HCT116 (cell line): ENCODE data around the gene TBC1D21. TPM values are rescaled to one million over a fixed set of nuclear protein-coding genes. Genes with fewer than 3 reads are reported as not detected.

Source experiments
- ATAC-seq: fragments of 200-7000 bp; cut with Tn5 transposase; 2 replicates; pipeline ENCODE4 v1.9.1; 2020; ENCODE audit warnings: mild to moderate bottlenecking, moderate library complexity
- BruUV-seq: library from RNA; stranded (reverse); fragments of 400-500 nt; replicated peaks from 2 replicates; lab custom pipeline; 2021; lab: Mats Ljungman, UMichigan
- CTCF ChIA-PET: fragments of 300-600 bp; sonication (Branson Sonifier 250); formaldehyde crosslinking; loops from one replicate; lab custom pipeline; 2021; ENCODE audit warnings: antibody characterized with exemption; lab: Charles Lee
- POLR2A ChIA-PET: fragments of 300-600, 350-600 bp; sonication (Branson Sonifier 250); formaldehyde crosslinking; loops from one replicate; lab custom pipeline; 2021; ENCODE audit warnings: antibody characterized with exemption; lab: Charles Lee
- RAD21 ChIA-PET, 2 experiments: fragments of 300-600 bp; sonication (Branson Sonifier 250); formaldehyde crosslinking; loops; one replicate each; lab custom pipeline; 2023; ENCODE audit warnings: low total read pairs in 2 of 2; ENCODE audit not compliant: uncharacterized antibody in 2 of 2, unreplicated experiment in 2 of 2, low non-redundant PET in 1 of 2; lab: Charles Lee
- DNase-seq: peaks from one replicate; pipeline ENCODE4 v3.0.0-alpha.2; 2010; ENCODE audit warnings: low read depth, low spot score
- H2AFZ ChIP-seq: fragments of 200-600 bp; shearing (Covaris generic), sonication (generic); 2 replicates; pipeline ENCODE4 v1.6.1; 2017; ENCODE audit warnings: low read depth, mixed run types, mixed read lengths, antibody characterized with exemption, low read length; ENCODE audit not compliant: poor library complexity, severe bottlenecking
- H3K27ac ChIP-seq: 2 replicates; pipeline ENCODE4 v1.5.1; 2012; ENCODE audit warnings: low read depth, low read length
- H3K27me3 ChIP-seq: fragments of 200-600 bp; sonication (generic); 2 replicates; pipeline ENCODE4 v1.6.1; 2016; ENCODE audit warnings: mixed run types, low read length, mixed read lengths; ENCODE audit not compliant: insufficient read depth
- H3K36me3 ChIP-seq, 2 experiments: fragments of 200-500 bp in 1 of 2; fragments of 200-600 bp in 1 of 2; sonication (Bioruptor generic) in 1 of 2; sonication (generic) in 1 of 2; 2 replicates each; pipeline versions ENCODE4 v1.5.1 to v1.6.1; 2014 to 2016; ENCODE audit warnings: low read length in 2 of 2, inconsistent platforms in 1 of 2, mixed read lengths in 1 of 2, mixed run types in 1 of 2; ENCODE audit not compliant: insufficient read depth in 2 of 2, control insufficient read depth in 1 of 2
- H3K4me1 ChIP-seq, 2 experiments: fragments of 200-600 bp in 1 of 2; sonication (generic) in 1 of 2; 2 replicates each; pipeline versions ENCODE4 v1.5.1 to v1.6.1; 2012 to 2017; ENCODE audit warnings: low read length in 2 of 2, inconsistent platforms in 1 of 2, mild to moderate bottlenecking in 1 of 2, mixed read lengths in 1 of 2, mixed run types in 1 of 2, moderate library complexity in 1 of 2; ENCODE audit not compliant: insufficient read depth in 2 of 2, control insufficient read depth in 1 of 2
- H3K4me2 ChIP-seq: fragments of 200-600 bp; sonication (generic); 2 replicates; pipeline ENCODE4 v1.6.1; 2017; ENCODE audit warnings: mixed run types, low read length, mixed read lengths
- H3K4me3 ChIP-seq, 2 experiments: fragments of 200-600 bp in 1 of 2; sonication (generic) in 1 of 2; replicated peaks in 1 of 2; 2 replicates each; pipeline ENCODE4 v1.5.1; 2011 to 2016; ENCODE audit warnings: low read length in 2 of 2, control low read depth in 1 of 2, low read depth in 1 of 2, mild to moderate bottlenecking in 1 of 2, mixed read lengths in 1 of 2, mixed run types in 1 of 2
- H3K79me2 ChIP-seq: fragments of 200-600 bp; sonication (generic); 2 replicates; pipeline ENCODE4 v1.6.1; 2017; ENCODE audit warnings: mild to moderate bottlenecking, mixed run types, low read length, moderate library complexity, mixed read lengths; ENCODE audit not compliant: insufficient read depth
- H3K9ac ChIP-seq: fragments of 200-600 bp; sonication (generic); 2 replicates; pipeline ENCODE4 v1.6.1; 2016; ENCODE audit warnings: low read length, mixed read lengths
- H3K9me2 ChIP-seq: fragments of 200-600 bp; sonication (generic), shearing (Covaris generic); 2 replicates; pipeline ENCODE4 v1.6.1; 2017; ENCODE audit warnings: mixed run types, mild to moderate bottlenecking, moderate library complexity; ENCODE audit not compliant: insufficient read depth
- H3K9me3 ChIP-seq, 2 experiments: fragments of 200-500 bp in 1 of 2; fragments of 200-600 bp in 1 of 2; sonication (Bioruptor generic) in 1 of 2; sonication (generic) in 1 of 2; 2 replicates each; pipeline ENCODE4 v1.6.1; 2014 to 2017; ENCODE audit warnings: low read length in 2 of 2, mixed read lengths in 2 of 2, inconsistent platforms in 1 of 2, low read depth in 1 of 2, mild to moderate bottlenecking in 1 of 2, mixed run types in 1 of 2, moderate library complexity in 1 of 2; ENCODE audit not compliant: control insufficient read depth in 1 of 2, insufficient read depth in 1 of 2
- H4K20me1 ChIP-seq: fragments of 200-600 bp; sonication (generic), shearing (Covaris generic); 2 replicates; pipeline ENCODE4 v1.6.1; 2017; ENCODE audit warnings: mixed run types, mild to moderate bottlenecking, moderate library complexity; ENCODE audit not compliant: insufficient read depth
- CEBPB ChIP-seq: IDR thresholded peaks from 2 replicates; pipeline ENCODE4 v1.6.1; 2012; ENCODE audit warnings: low read depth
- ELF1 ChIP-seq: IDR thresholded peaks from 2 replicates; pipeline ENCODE4 v1.6.1; 2012; ENCODE audit warnings: low read depth, borderline replicate concordance
- EZH2 ChIP-seq: fragments of 200-600 bp; sonication (generic); IDR thresholded peaks from 2 replicates; pipeline ENCODE4 v1.6.1; 2017; ENCODE audit warnings: antibody characterized with exemption, mixed run types
- EZH2phosphoT487 ChIP-seq: fragments of 200-600 bp; IDR thresholded peaks from 2 replicates; pipeline ENCODE4 v1.6.1; 2018; ENCODE audit warnings: antibody characterized with exemption, borderline replicate concordance
- FOSL1 ChIP-seq: IDR thresholded peaks from 2 replicates; pipeline ENCODE4 v1.6.1; 2012; ENCODE audit warnings: low read depth
- JUND ChIP-seq: IDR thresholded peaks from 2 replicates; pipeline ENCODE4 v1.6.1; 2012
- POLR2AphosphoS5 ChIP-seq: IDR thresholded peaks from 2 replicates; pipeline ENCODE4 v1.6.1; 2011; ENCODE audit warnings: mild to moderate bottlenecking, low read depth, low read length, moderate library complexity
- SP1 ChIP-seq: IDR thresholded peaks from 2 replicates; pipeline ENCODE4 v1.6.1; 2012; ENCODE audit warnings: low read depth
- TCF7L2 ChIP-seq: IDR thresholded peaks from 2 replicates; pipeline ENCODE4 v1.7.0; 2011; ENCODE audit warnings: borderline replicate concordance, inconsistent platforms; ENCODE audit not compliant: insufficient read depth, insufficient read length; ENCODE audit errors: extremely low read depth
- YY1 ChIP-seq: IDR thresholded peaks from 2 replicates; pipeline ENCODE4 v1.6.1; 2011; ENCODE audit warnings: low read length, low read depth, moderate library complexity, mild to moderate bottlenecking; ENCODE audit not compliant: insufficient replicate concordance; ENCODE audit errors: extremely low read depth
- ZFX ChIP-seq: fragments of 450-650 bp; IDR thresholded peaks from 2 replicates; pipeline ENCODE4 v1.6.1; 2017
- ZNF274 ChIP-seq: fragments of 200-500 bp; sonication (Bioruptor generic); IDR thresholded peaks from 2 replicates; pipeline ENCODE4 v1.6.1; 2014; ENCODE audit warnings: mild to moderate bottlenecking, low read depth, low read length, inconsistent platforms
- intact Hi-C: fragments of 100-400 bp; cut with micrococcal nuclease; formaldehyde crosslinking; loops from 2 replicates; pipeline ENCODE4 v1.10.0; 2022
- total RNA-seq: library from RNA; stranded (reverse); gene quantifications from one replicate; pipeline ENCODE4 v1.2.1, GENCODE V29; 2021; ENCODE audit not compliant: unreplicated experiment
- TF ChIP-seq, protein P1 (sequence below): IDR thresholded peaks from 2 replicates; pipeline ENCODE4 v1.6.1; 2012; ENCODE audit warnings: low read depth
- TF ChIP-seq, protein P2 (sequence below), 3 experiments: fragments of 200-600 bp in 1 of 3; sonication (generic) in 1 of 3; IDR thresholded peaks in 2 of 3; conservative IDR thresholded peaks in 1 of 3; 2 replicates each; pipeline ENCODE4 v1.5.1; 2012 to 2017; ENCODE audit warnings: low read depth in 2 of 3, low read length in 2 of 3, antibody characterized with exemption in 1 of 3, borderline replicate concordance in 1 of 3, control low read depth in 1 of 3, mild to moderate bottlenecking in 1 of 3, mixed read lengths in 1 of 3, mixed run types in 1 of 3, moderate library complexity in 1 of 3; ENCODE audit not compliant: insufficient read depth in 1 of 3
- TF ChIP-seq, protein P3 (sequence below): IDR thresholded peaks from 2 replicates; pipeline ENCODE4 v1.6.1; 2012

The TBC1D21 gene
- total RNA-seq, 1 experiment from 2014 or later, result not detected

DNA sequence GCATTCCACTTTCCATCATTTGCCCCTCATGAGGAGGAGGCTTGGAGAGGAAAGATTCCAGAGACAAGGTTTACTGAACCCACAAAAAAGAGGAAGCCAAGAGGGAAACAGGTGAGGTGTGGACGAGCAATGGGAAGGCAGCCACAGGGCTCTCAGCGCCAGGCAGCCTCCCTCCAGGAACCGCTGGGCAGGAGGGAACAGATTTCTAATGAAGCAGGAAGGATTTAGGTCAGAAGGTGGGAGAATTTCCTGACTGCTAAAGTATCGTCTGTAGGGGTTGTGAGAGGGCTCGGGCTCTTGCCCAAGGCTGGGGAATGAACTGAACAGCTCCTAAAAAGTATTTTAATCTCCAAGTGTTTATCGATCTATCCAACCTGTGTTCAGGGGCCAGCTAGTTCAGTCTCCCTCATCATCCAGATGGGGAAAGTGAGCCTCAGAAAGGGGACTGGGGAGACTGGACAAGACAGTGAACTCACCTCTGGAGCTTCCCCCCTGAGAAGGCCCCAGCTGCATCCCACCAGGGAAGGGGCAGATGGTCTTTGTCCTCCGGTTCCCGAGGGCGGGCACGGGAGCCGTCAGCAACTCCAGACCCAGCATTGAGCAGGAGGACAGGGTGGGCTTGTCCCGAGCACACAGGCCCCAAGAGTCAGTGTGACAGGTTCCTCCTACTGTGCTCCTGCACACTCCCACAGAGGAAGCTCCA, 63.4 kb downstream of the TBC1D21 start:
- H3K4me2 ChIP-seq, result no peak overlapping the region
- POLR2A ChIA-PET, result no interaction called here
- no peaks in the 10 kb centered on the region for H3K27me3 ChIP-seq
- no peak for TF ChIP-seq CEBPB
- no peak for TF ChIP-seq TCF7L2
- TF ChIP-seq, protein P1, sequence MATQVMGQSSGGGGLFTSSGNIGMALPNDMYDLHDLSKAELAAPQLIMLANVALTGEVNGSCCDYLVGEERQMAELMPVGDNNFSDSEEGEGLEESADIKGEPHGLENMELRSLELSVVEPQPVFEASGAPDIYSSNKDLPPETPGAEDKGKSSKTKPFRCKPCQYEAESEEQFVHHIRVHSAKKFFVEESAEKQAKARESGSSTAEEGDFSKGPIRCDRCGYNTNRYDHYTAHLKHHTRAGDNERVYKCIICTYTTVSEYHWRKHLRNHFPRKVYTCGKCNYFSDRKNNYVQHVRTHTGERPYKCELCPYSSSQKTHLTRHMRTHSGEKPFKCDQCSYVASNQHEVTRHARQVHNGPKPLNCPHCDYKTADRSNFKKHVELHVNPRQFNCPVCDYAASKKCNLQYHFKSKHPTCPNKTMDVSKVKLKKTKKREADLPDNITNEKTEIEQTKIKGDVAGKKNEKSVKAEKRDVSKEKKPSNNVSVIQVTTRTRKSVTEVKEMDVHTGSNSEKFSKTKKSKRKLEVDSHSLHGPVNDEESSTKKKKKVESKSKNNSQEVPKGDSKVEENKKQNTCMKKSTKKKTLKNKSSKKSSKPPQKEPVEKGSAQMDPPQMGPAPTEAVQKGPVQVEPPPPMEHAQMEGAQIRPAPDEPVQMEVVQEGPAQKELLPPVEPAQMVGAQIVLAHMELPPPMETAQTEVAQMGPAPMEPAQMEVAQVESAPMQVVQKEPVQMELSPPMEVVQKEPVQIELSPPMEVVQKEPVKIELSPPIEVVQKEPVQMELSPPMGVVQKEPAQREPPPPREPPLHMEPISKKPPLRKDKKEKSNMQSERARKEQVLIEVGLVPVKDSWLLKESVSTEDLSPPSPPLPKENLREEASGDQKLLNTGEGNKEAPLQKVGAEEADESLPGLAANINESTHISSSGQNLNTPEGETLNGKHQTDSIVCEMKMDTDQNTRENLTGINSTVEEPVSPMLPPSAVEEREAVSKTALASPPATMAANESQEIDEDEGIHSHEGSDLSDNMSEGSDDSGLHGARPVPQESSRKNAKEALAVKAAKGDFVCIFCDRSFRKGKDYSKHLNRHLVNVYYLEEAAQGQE, result no peak
- no peak for TF ChIP-seq ZFX
- H3K9me2 ChIP-seq, result no peaks in the 10 kb centered on the region
- ATAC-seq, result no peak
- H3K4me3 ChIP-seq, result no peak overlapping the region
- BruUV-seq, result no TSS peak
- H3K9me3 ChIP-seq, result no peaks in the 10 kb centered on the region
- H2AFZ ChIP-seq, result no peak overlapping the region
- H4K20me1 ChIP-seq, result no peaks in the 10 kb centered on the region
- CTCF ChIA-PET, result interaction anchor here (1.7 to 1.9 kb wide), 2 partner anchors 9 to 63 kb away, joined by 4 to 9 read pairs; no protein-coding TSS in a partner anchor
- H3K4me1 ChIP-seq, result peaks cover 0 to 13% of the 10 kb centered on the region in 2 experiments; a peak in 2 of 4 replicates
- no peaks in the 10 kb centered on the region for H3K79me2 ChIP-seq
- H3K27ac ChIP-seq, result no peak overlapping the region
- H3K9ac ChIP-seq, result no peak overlapping the region
- RAD21 ChIA-PET, result no interaction called here
- DNase-seq, result no peak
- intact Hi-C loops, result no loop called here
- H3K36me3 ChIP-seq, result no peaks in the 10 kb centered on the region

DNA sequence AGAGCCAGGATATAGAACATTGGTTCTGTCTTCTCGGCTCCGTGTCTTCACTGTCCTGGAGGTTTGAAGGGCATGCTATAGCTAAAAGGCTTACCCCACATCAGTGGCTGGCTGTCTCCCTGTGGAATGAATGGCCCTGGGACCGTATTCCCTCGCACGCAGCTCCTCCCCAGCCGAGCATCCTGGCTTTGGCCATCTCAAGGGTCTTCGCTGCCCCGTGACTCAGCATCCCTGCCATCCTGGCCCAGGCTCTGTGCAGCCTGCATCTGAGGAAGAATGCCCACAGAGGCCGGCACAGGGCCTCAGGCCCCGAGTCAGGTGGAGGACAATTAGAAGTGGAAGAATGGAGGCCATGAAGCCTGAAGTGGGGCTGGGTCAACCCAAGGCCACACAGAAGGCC, 63.9 kb downstream of the TBC1D21 start:
- H4K20me1 ChIP-seq, result no peaks in the 10 kb centered on the region
- H3K27ac ChIP-seq, result no peak overlapping the region
- no peaks in the 10 kb centered on the region for H3K36me3 ChIP-seq
- ChIA-PET CTCF (interaction anchor here (1.9 kb wide), 1 partner anchor 10 kb away, joined by 9 read pairs; no protein-coding TSS in a partner anchor), RAD21 (no interaction called here), POLR2A (no interaction called here)
- H3K9me2 ChIP-seq, result no peaks in the 10 kb centered on the region
- DNase-seq, result no peak
- no peak overlapping the region for H3K4me3 ChIP-seq
- intact Hi-C loops, result no loop called here
- H3K4me1 ChIP-seq, result peaks cover 0 to 18% of the 10 kb centered on the region in 2 experiments; a peak in 2 of 4 replicates
- H3K9me3 ChIP-seq, result no peaks in the 10 kb centered on the region
- no peaks in the 10 kb centered on the region for H3K27me3 ChIP-seq
- H3K4me2 ChIP-seq, result no peak overlapping the region
- no peak overlapping the region for H2AFZ ChIP-seq
- no peak for ATAC-seq
- no peak overlapping the region for H3K9ac ChIP-seq
- no peaks in the 10 kb centered on the region for H3K79me2 ChIP-seq
- BruUV-seq, result no TSS peak
- TF ChIP-seq, protein P2, sequence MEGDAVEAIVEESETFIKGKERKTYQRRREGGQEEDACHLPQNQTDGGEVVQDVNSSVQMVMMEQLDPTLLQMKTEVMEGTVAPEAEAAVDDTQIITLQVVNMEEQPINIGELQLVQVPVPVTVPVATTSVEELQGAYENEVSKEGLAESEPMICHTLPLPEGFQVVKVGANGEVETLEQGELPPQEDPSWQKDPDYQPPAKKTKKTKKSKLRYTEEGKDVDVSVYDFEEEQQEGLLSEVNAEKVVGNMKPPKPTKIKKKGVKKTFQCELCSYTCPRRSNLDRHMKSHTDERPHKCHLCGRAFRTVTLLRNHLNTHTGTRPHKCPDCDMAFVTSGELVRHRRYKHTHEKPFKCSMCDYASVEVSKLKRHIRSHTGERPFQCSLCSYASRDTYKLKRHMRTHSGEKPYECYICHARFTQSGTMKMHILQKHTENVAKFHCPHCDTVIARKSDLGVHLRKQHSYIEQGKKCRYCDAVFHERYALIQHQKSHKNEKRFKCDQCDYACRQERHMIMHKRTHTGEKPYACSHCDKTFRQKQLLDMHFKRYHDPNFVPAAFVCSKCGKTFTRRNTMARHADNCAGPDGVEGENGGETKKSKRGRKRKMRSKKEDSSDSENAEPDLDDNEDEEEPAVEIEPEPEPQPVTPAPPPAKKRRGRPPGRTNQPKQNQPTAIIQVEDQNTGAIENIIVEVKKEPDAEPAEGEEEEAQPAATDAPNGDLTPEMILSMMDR (IDR thresholded peaks at IDR 0.05 in 2 of 3, conservative IDR thresholded peaks at IDR 0.05 in 1 of 3; ENCODE audit: borderline replicate concordance in 1 of 3, insufficient read depth in 1 of 3, low read depth in 2 of 3, low read length in 2 of 3), result no peak
- TF ChIP-seq ZFX (no peak), JUND (no peak), FOSL1 (no peak), EZH2 (no peak), SP1 (no peak), EZH2phosphoT487 (no peak), ELF1 (no peak), ZNF274 (no peak), POLR2AphosphoS5 (no peak), YY1 (no peak)
- TF ChIP-seq, protein P3, sequence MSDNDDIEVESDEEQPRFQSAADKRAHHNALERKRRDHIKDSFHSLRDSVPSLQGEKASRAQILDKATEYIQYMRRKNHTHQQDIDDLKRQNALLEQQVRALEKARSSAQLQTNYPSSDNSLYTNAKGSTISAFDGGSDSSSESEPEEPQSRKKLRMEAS, result no peak
